BLaER1 treated with 17β-estradiol and CSF1 and Interleukin-3, amounts not matched to agents 10 nM and 100 nM (cell line): ENCODE measurements around the gene ATP1A1.
A peak's percentile ranks its signal among the peaks of the same experiment; 100 is the strongest.

Source experiments
- H3K27ac ChIP-seq, 11 experiments: shearing (Covaris generic); formaldehyde crosslinking; 2 replicates each; pipeline ENCODE4 v1.8.1; 2022
- H3K27me3 ChIP-seq, 11 experiments: shearing (Covaris generic); formaldehyde crosslinking; 2 replicates each; pipeline ENCODE4 v1.8.1; 2022
- H3K36me3 ChIP-seq, 11 experiments: shearing (Covaris generic); formaldehyde crosslinking; 2 replicates each; pipeline ENCODE4 v1.8.1; 2022
- H3K4me1 ChIP-seq, 10 experiments: shearing (Covaris generic); formaldehyde crosslinking; 2 replicates each; pipeline ENCODE4 v1.8.1; 2022
- H3K4me2 ChIP-seq, 11 experiments: shearing (Covaris generic); formaldehyde crosslinking; 2 replicates each; pipeline ENCODE4 v1.8.1; 2022
- H3K4me3 ChIP-seq, 10 experiments: shearing (Covaris generic); formaldehyde crosslinking; 2 replicates each; pipeline ENCODE4 v1.8.1; 2022
- H3K9ac ChIP-seq, 11 experiments: shearing (Covaris generic); formaldehyde crosslinking; 2 replicates each; pipeline ENCODE4 v1.8.1; 2022
- H3K9me3 ChIP-seq, 11 experiments: shearing (Covaris generic); formaldehyde crosslinking; replicated peaks in 1 of 11; 2 replicates each; pipeline ENCODE4 v1.8.1; 2022
- H4K20me1 ChIP-seq, 11 experiments: shearing (Covaris generic); formaldehyde crosslinking; 2 replicates each; pipeline ENCODE4 v1.8.1; 2022
- Cebpa-rat ChIP-seq, 11 experiments: shearing (Covaris generic); IDR thresholded peaks; 2 replicates each; pipeline ENCODE4 v1.8.1; 2022

The ATP1A1 gene

GRCh38 chr1:116353155-116353554 is 19.9 kb upstream of the ATP1A1 start:
- no peak overlapping the region for H3K4me2 ChIP-seq
- no peak overlapping the region for H3K4me3 ChIP-seq
- peaks cover 0 to 5% (median 0%) of the 10 kb centered on the region in 11 experiments; a peak in 3 of 22 replicates for H3K9me3 ChIP-seq
- peaks cover 0 to 12% (median 4%) of the 10 kb centered on the region in 10 experiments; a peak in 8 of 20 replicates for H3K4me1 ChIP-seq
- H3K27ac ChIP-seq: no peak overlapping the region
- no peak overlapping the region for H3K9ac ChIP-seq
- H3K27me3 ChIP-seq: no peaks in the 10 kb centered on the region
- peak in 1 of 11 experiments; percentile 43; a peak in 1 of 22 replicates for TF ChIP-seq Cebpa-rat (IDR thresholded peaks at IDR 0.05)
- H4K20me1 ChIP-seq: no peaks in the 10 kb centered on the region
- no peaks in the 10 kb centered on the region for H3K36me3 ChIP-seq

GRCh38 chr1:116356067-116356466 is 17.0 kb upstream of the ATP1A1 start:
- H3K4me3 ChIP-seq: no peak overlapping the region
- 0 out of 22 replicates have a peak, but pooled peaks cover 0 to 5% (median 0%) of the 10 kb centered on the region in 11 experiments for H3K9me3 ChIP-seq
- H3K4me1 ChIP-seq: peaks cover 0 to 12% (median 4%) of the 10 kb centered on the region in 10 experiments; a peak in 8 of 20 replicates
- no peaks in the 10 kb centered on the region for H3K36me3 ChIP-seq
- H3K9ac ChIP-seq: no peak overlapping the region
- TF ChIP-seq Cebpa-rat (IDR thresholded peaks at IDR 0.05): no peak
- H3K27ac ChIP-seq: no peak overlapping the region
- no peaks in the 10 kb centered on the region for H4K20me1 ChIP-seq
- H3K27me3 ChIP-seq: no peaks in the 10 kb centered on the region
- no peak overlapping the region; a peak in 1 of 22 replicates for H3K4me2 ChIP-seq

- Histone ChIP-seq H3K27me3 (no peaks in the 10 kb centered on the region), H3K9me3 (0 out of 22 replicates have a peak, but pooled peaks cover 0 to 5% (median 0%) of the 10 kb centered on the region in 11 experiments), H3K27ac (no peak overlapping the region), H3K9ac (no peak overlapping the region), H3K4me2 (peak overlapping the region in 3 of 11 experiments; percentile 3 to 27 (median 20); a peak in 1 of 22 replicates), H4K20me1 (no peaks in the 10 kb centered on the region), H3K4me3 (no peak overlapping the region), H3K36me3 (no peaks in the 10 kb centered on the region), H3K4me1 (peaks cover 0 to 12% (median 4%) of the 10 kb centered on the region in 10 experiments; a peak in 8 of 20 replicates)
- TF ChIP-seq Cebpa-rat (IDR thresholded peaks at IDR 0.05): no peak
Measured at GRCh38 chr1:116356673-116357072, 16.4 kb upstream of the ATP1A1 start.

GRCh38 chr1:116357487-116357886 is 15.6 kb upstream of the ATP1A1 start:
- 0 out of 22 replicates have a peak overlapping the region, but pooled peaks of 3 of the 11 experiments have one; percentile 3 to 27 (median 3) for H3K4me2 ChIP-seq
- H3K4me3 ChIP-seq: no peak overlapping the region
- H3K9ac ChIP-seq: no peak overlapping the region

GRCh38 chr1:116359060-116359830 is 13.8 kb upstream of the ATP1A1 start:
- no peak for TF ChIP-seq Cebpa-rat (IDR thresholded peaks at IDR 0.05)
- no peak overlapping the region for H3K4me3 ChIP-seq
- no peaks in the 10 kb centered on the region for H3K27me3 ChIP-seq
- no peak overlapping the region for H3K9ac ChIP-seq
- no peak overlapping the region for H3K27ac ChIP-seq
- H3K36me3 ChIP-seq: no peaks in the 10 kb centered on the region
- peaks cover 0 to 12% (median 4%) of the 10 kb centered on the region in 10 experiments; a peak in 8 of 20 replicates for H3K4me1 ChIP-seq
- 0 out of 22 replicates have a peak, but pooled peaks cover 0 to 5% (median 0%) of the 10 kb centered on the region in 11 experiments for H3K9me3 ChIP-seq
- H4K20me1 ChIP-seq: no peaks in the 10 kb centered on the region
- H3K4me2 ChIP-seq: no peak overlapping the region

More at GRCh38 chr1:116357487-116357886, 15.6 kb upstream of the ATP1A1 start:
- peaks cover 0 to 12% (median 4%) of the 10 kb centered on the region in 10 experiments; a peak in 8 of 20 replicates for H3K4me1 ChIP-seq
- no peaks in the 10 kb centered on the region for H4K20me1 ChIP-seq
- no peak overlapping the region for H3K27ac ChIP-seq
- TF ChIP-seq Cebpa-rat (IDR thresholded peaks at IDR 0.05): no peak
- H3K27me3 ChIP-seq: no peaks in the 10 kb centered on the region
- 0 out of 22 replicates have a peak, but pooled peaks cover 0 to 5% (median 0%) of the 10 kb centered on the region in 11 experiments for H3K9me3 ChIP-seq
- no peaks in the 10 kb centered on the region for H3K36me3 ChIP-seq

GRCh38 chr1:116359871-116360270 is 13.2 kb upstream of the ATP1A1 start:
- TF ChIP-seq Cebpa-rat (IDR thresholded peaks at IDR 0.05): no peak
- H3K9me3 ChIP-seq: 0 out of 22 replicates have a peak, but pooled peaks cover 0 to 5% (median 0%) of the 10 kb centered on the region in 11 experiments
- no peaks in the 10 kb centered on the region for H4K20me1 ChIP-seq
- H3K4me2 ChIP-seq: no peak overlapping the region
- no peaks in the 10 kb centered on the region for H3K27me3 ChIP-seq
- H3K27ac ChIP-seq: no peak overlapping the region
- H3K36me3 ChIP-seq: no peaks in the 10 kb centered on the region
- no peak overlapping the region for H3K4me3 ChIP-seq
- H3K4me1 ChIP-seq: peaks cover 0 to 12% (median 4%) of the 10 kb centered on the region in 10 experiments; a peak in 8 of 20 replicates
- H3K9ac ChIP-seq: no peak overlapping the region

- no peak overlapping the region for H3K4me2 ChIP-seq
- no peak overlapping the region for H3K27ac ChIP-seq
- H3K27me3 ChIP-seq: no peaks in the 10 kb centered on the region
- peaks cover 0 to 12% (median 4%) of the 10 kb centered on the region in 10 experiments; a peak in 8 of 20 replicates for H3K4me1 ChIP-seq
- no peak overlapping the region for H3K9ac ChIP-seq
- H3K4me3 ChIP-seq: no peak overlapping the region
- no peaks in the 10 kb centered on the region for H3K36me3 ChIP-seq
- H4K20me1 ChIP-seq: no peaks in the 10 kb centered on the region
- H3K9me3 ChIP-seq: 0 out of 22 replicates have a peak, but pooled peaks cover 0 to 3% (median 0%) of the 10 kb centered on the region in 11 experiments
- no peak for TF ChIP-seq Cebpa-rat (IDR thresholded peaks at IDR 0.05)
Measured at GRCh38 chr1:116360429-116361173, 12.4 kb upstream of the ATP1A1 start.

GRCh38 chr1:116361648-116362047 is 11.4 kb upstream of the ATP1A1 start:
- no peak overlapping the region for H3K4me3 ChIP-seq
- H3K4me1 ChIP-seq: peaks cover 0 to 10% (median 2%) of the 10 kb centered on the region in 10 experiments; a peak in 8 of 20 replicates
- H3K27me3 ChIP-seq: no peaks in the 10 kb centered on the region
- no peak for TF ChIP-seq Cebpa-rat (IDR thresholded peaks at IDR 0.05)
- no peaks in the 10 kb centered on the region for H4K20me1 ChIP-seq
- H3K36me3 ChIP-seq: no peaks in the 10 kb centered on the region
- H3K4me2 ChIP-seq: no peak overlapping the region
- H3K9me3 ChIP-seq: no peaks in the 10 kb centered on the region
- H3K27ac ChIP-seq: no peak overlapping the region
- H3K9ac ChIP-seq: no peak overlapping the region

- Histone ChIP-seq H3K9ac (no peak overlapping the region), H3K9me3 (no peaks in the 10 kb centered on the region), H3K4me1 (peaks cover 0 to 6% (median 0%) of the 10 kb centered on the region in 10 experiments; a peak in 5 of 20 replicates), H4K20me1 (no peaks in the 10 kb centered on the region), H3K4me2 (no peak overlapping the region), H3K27me3 (no peaks in the 10 kb centered on the region), H3K4me3 (no peak overlapping the region), H3K36me3 (no peaks in the 10 kb centered on the region), H3K27ac (no peak overlapping the region)
- TF ChIP-seq Cebpa-rat (IDR thresholded peaks at IDR 0.05): no peak
Measured at GRCh38 chr1:116362050-116362449, 11.0 kb upstream of the ATP1A1 start.
